Prostate gland (tissue), 2 donors: ENCODE results near the gene SERPINB1.

Experiments used
- CTCF ChIP-seq, 4 experiments: fragments of 200-600 bp in 2 of 4; fragments of 450-650 bp in 2 of 4; sonication (generic) in 2 of 4; IDR thresholded peaks; 1 replicate in 3 of 4; 2 replicates in 1 of 4; pipeline ENCODE4 v1.5.1; 2016 to 2019; ENCODE audit warnings: antibody characterized with exemption in 4 of 4, mild to moderate bottlenecking in 2 of 4, moderate library complexity in 2 of 4
- POLR2A ChIP-seq: fragments of 450-650 bp; IDR thresholded peaks from one replicate; pipeline ENCODE4 v1.6.1; 2016; ENCODE audit warnings: antibody characterized with exemption, mild to moderate bottlenecking
- POLR2AphosphoS5 ChIP-seq: sonication (generic); formaldehyde crosslinking; IDR thresholded peaks from one replicate; pipeline ENCODE4 v1.6.1; 2017; ENCODE audit warnings: antibody characterized with exemption

DNA sequence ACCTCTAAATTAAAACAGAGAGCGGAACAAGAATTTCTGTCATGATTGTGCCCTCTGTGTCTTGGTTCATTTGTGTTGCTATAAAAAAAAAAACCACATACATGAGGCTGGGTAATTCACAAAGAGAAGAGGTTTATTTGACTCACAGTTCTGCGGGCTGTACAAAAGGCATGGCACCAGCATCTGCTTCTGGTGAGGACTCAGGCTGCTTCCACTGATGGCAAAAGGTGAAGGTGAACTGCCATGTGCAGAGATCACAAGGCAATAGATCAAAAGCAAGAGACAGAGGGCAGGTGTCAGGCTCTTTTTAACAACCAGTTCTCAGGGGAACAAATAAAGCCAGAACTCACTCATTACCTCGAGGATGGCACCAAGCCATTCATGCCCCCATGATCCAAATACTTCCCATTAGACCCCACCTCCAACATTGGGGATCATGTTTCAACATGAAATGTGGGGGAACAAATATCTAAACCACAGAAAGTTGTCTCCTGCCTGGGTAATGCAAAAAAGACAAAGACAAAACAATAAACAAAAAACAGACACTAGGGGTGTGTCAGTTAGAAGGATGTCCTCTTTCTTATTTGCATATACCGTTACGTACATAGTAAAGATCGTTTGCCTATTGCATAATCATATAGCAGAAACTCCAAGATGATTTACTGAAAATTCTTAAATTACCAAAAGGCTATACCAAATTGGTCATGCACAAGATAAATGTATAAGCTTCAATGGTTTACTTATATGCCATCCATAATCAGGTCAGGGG lies 44.5 kb upstream of the SERPINB1 start:
- TF ChIP-seq CTCF (IDR thresholded peaks at IDR 0.05), result no peak
- no peak for TF ChIP-seq POLR2AphosphoS5
- TF ChIP-seq POLR2A, result no peak
